ENCODE data around the gene EPYC. TPM values are rescaled to one million over a fixed set of nuclear protein-coding genes. Genes with fewer than 3 reads are reported as not detected.

The EPYC gene
- total and polyA plus RNA-seq, 2 of the 13 experiments (the other 11 are each of a cell fraction or from before 2014, with no cell fraction given): not detected

GRCh38 chr12:90984114-90984513, 20.7 kb downstream of the EPYC start:
- TF ChIP-seq ZSCAN21 (CRISPR knock-in tag; IDR thresholded peaks at IDR 0.05; ENCODE audit: borderline replicate concordance): no peak
- no peak for TF ChIP-seq TBP (CRISPR knock-in tag; IDR thresholded peaks at IDR 0.05)
- no peak for TF ChIP-seq GATAD1 (CRISPR knock-in tag; IDR thresholded peaks at IDR 0.05)
- no peak for TF ChIP-seq PRDM10 (CRISPR knock-in tag; IDR thresholded peaks at IDR 0.05; ENCODE audit: low read depth)
- no peak for TF ChIP-seq ZBTB33 (CRISPR knock-in tag; IDR thresholded peaks at IDR 0.05)
- no peak for TF ChIP-seq PCBP1 (IDR thresholded peaks at IDR 0.05; ENCODE audit: borderline replicate concordance, low read depth, low read length)
- no peak for TF ChIP-seq ONECUT2 (CRISPR knock-in tag; IDR thresholded peaks at IDR 0.05)
- TF ChIP-seq CBX1 (IDR thresholded peaks at IDR 0.05; ENCODE audit: low read depth): no peak
- no peak for TF ChIP-seq ZBTB1 (CRISPR knock-in tag; IDR thresholded peaks at IDR 0.05; ENCODE audit: borderline replicate concordance)
- TF ChIP-seq AGO1 (IDR thresholded peaks at IDR 0.05; ENCODE audit: low read depth, low read length, poor library complexity, severe bottlenecking): no peak
- TF ChIP-seq MEF2D (CRISPR knock-in tag; IDR thresholded peaks at IDR 0.05): no peak
- Histone ChIP-seq H3K4me2 (ENCODE audit: low read depth, low read length) (no peak overlapping the region), H3K36me3 (replicated peaks in 1 of 2; ENCODE audit: control insufficient read depth in 1 of 2, insufficient read depth in 2 of 2, low read length in 2 of 2) (no peaks in the 10 kb centered on the region), H3K27ac (ENCODE audit: extremely low read length, insufficient read depth, low read length) (no peak overlapping the region), H3K4me1 (ENCODE audit: insufficient read depth, low read length) (no peaks in the 10 kb centered on the region), H3K27me3 (ENCODE audit: control insufficient read depth in 1 of 2, insufficient read depth in 2 of 2, low read length in 2 of 2) (no peaks in the 10 kb centered on the region), H3K79me2 (ENCODE audit: insufficient read depth, low read length) (no peaks in the 10 kb centered on the region), H4K20me1 (ENCODE audit: insufficient read depth, low read length) (no peaks in the 10 kb centered on the region), H3K4me3 (replicated peaks in 1 of 3; ENCODE audit: insufficient read depth in 1 of 3, low read depth in 2 of 3, low read length in 3 of 3) (no peak overlapping the region), H3K9ac (ENCODE audit: insufficient read depth, low read depth, low read length) (no peak overlapping the region), H2AFZ (ENCODE audit: low read length) (no peak overlapping the region), H3K9me3 (ENCODE audit: low read length) (no peaks in the 10 kb centered on the region)
- ChIA-PET POLR2A (no interaction called here), CTCF (ENCODE audit: low intra/inter-chr PET ratio, low total read pairs) (no interaction called here)
- WGBS (ENCODE audit: low lambda C conversion rate): 0% methylated on average over 2 of the region's 3 CpGs
- FAIRE-seq (no peak), DNase-seq (ENCODE audit: low spot score) (no peak), ATAC-seq (no peak)
- in situ Hi-C loops (cut with HindIII; ENCODE audit: extremely low pct_ligation_motif_present, low pct_unique_long_range_greater_than_20kb): loop anchor here (10.0 kb wide), 1 partner anchor 121 kb away; no protein-coding TSS in a partner anchor
- intact Hi-C loops (cut with micrococcal nuclease; ENCODE audit: unreplicated experiment): no loop called here
- no TSS peak for BruUV-seq (replicated peaks)
